Naive thymus-derived CD8-positive, alpha-beta T cell (primary cell): ENCODE data around the gene MTFP1. TPM values are rescaled to one million over a fixed set of nuclear protein-coding genes. Genes with fewer than 3 reads are reported as not detected.

Source experiments
- ATAC-seq, 2 donors: fragments of 150-1000 bp; cut with Tn5 transposase in 1 of 2; sonication (Bioruptor Pico), chemical (Tn5 transposase) in 1 of 2; 1 replicate in 1 of 2; 2 replicates in 1 of 2; pipeline ENCODE4 v1.10.0; 2021; ENCODE audit warnings: mild to moderate bottlenecking in 2 of 2, moderate library complexity in 2 of 2
- POLR2A ChIA-PET: fragments of 350-600 bp; sonication (Branson Sonifier 250); formaldehyde crosslinking; loops from one replicate; lab custom pipeline; 2021; ENCODE audit warnings: antibody characterized with exemption; lab: Charles Lee
- DNase-seq, 10 donors: peaks; one replicate each; pipeline versions ENCODE4 v3.0.0 to v3.0.0-alpha.2; 2020 to 2022
- H3K27ac Mint-ChIP-seq, 10 donors: one replicate each; pipeline ENCODE4 v1.8.0; 2020 to 2022; ENCODE audit warnings: mild to moderate bottlenecking in 10 of 10, mixed read lengths in 10 of 10, moderate library complexity in 4 of 10, inconsistent platforms in 1 of 10
- H3K27me3 Mint-ChIP-seq, 5 donors: one replicate each; pipeline ENCODE4 v1.8.0; 2021 to 2022; ENCODE audit warnings: mixed read lengths in 5 of 5
- H3K36me3 Mint-ChIP-seq, 3 donors: one replicate each; pipeline ENCODE4 v1.8.0; 2020 to 2022; ENCODE audit warnings: mixed read lengths in 3 of 3, mild to moderate bottlenecking in 2 of 3, inconsistent platforms in 1 of 3
- H3K4me1 Mint-ChIP-seq, 4 donors: one replicate each; pipeline ENCODE4 v1.8.0; 2021 to 2022; ENCODE audit warnings: mixed read lengths in 4 of 4
- H3K4me3 Mint-ChIP-seq, 10 donors: one replicate each; pipeline ENCODE4 v1.8.0; 2020 to 2022; ENCODE audit warnings: mild to moderate bottlenecking in 10 of 10, mixed read lengths in 10 of 10, moderate library complexity in 6 of 10, inconsistent platforms in 1 of 10
- H3K9me3 Mint-ChIP-seq, 9 donors: one replicate each; pipeline ENCODE4 v1.8.0; 2020 to 2022; ENCODE audit warnings: mixed read lengths in 9 of 9, mild to moderate bottlenecking in 3 of 9, inconsistent platforms in 1 of 9, moderate library complexity in 1 of 9
- polyA plus RNA-seq, 3 donors: library from polyadenylated mRNA; unstranded; fragments of 300-500 nt; fragmentation: Illumina TruSeq; gene quantifications; one replicate each; pipeline ENCODE4 v1.2.3, GENCODE V29; 2021
- total RNA-seq, 8 experiments: library from RNA in 2 of 8; stranded (reverse) in 2 of 8; gene quantifications; one replicate each; pipeline ENCODE4 v1.2.3 and lab custom pipeline; 2021 to 2026

MTFP1 gene
- total and polyA plus RNA-seq, 5 experiments from 2014 or later: 15.8 to 53.5 (median 42.3) TPM

DNA sequence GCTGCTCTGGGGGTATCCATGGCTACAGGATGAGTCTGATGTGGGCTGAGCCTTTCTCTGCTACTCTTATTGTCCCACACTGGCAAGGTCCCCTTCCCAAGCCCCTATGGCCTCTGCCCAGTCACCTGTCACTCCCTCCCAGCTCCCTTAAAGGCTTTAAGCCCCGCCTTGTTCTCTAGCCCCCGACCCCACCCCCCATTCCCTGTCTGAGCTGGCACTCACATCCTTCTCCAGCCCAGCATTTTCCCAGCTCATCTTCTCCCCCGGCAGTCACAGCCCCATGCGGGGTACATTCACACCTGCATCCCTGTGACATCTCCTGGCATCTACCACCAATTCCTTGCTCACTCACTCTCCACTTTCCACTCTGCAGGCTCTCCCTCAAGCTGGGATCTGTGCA, 4.3 kb downstream of the MTFP1 start:
- H3K9me3 Mint-ChIP-seq: peaks cover 0 to 3% (median 0%) of the 10 kb centered on the region in 9 donors
- POLR2A ChIA-PET: no interaction called here

DNA sequence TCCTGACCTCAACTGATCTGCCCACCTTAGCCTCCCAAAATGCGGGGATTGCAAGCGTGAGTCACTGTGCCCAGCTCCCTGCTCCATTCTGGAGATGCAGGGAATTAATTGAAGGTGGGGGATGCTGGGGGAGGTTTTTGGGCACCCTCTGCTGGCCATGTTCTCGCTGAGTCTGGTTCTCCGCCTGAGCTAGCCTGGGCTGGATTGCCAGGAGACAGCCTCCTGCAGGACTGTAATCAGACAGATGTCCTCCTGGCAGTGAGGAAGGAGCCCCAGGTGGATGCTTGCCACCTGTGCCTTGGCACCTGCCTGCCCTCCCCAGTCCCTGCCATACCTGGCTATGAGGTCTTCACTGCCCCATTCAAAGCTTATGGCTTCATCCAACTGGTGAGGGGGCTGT, 5.4 kb downstream of the MTFP1 start:
- Mint-ChIP-seq H3K9me3 (peaks cover 0 to 9% (median 7%) of the 10 kb centered on the region in 9 donors), H3K4me1 (peaks cover 21 to 43% (median 31%) of the 10 kb centered on the region in 4 donors), H3K27me3 (no peaks in the 10 kb centered on the region), H3K27ac (peak overlapping the region in 7 of 10 donors; percentile 15 to 100 (median 67)), H3K4me3 (no peak overlapping the region), H3K36me3 (peaks cover 4 to 15% (median 5%) of the 10 kb centered on the region in 3 donors)
- ATAC-seq (no peak), DNase-seq (no peak)
- POLR2A ChIA-PET: interaction anchor here (6.4 kb wide), 1 partner anchor 34 kb away, joined by 32 read pairs; the partner anchor contains the start of gene SEC14L2

More for the DNA sequence above, 4.3 kb downstream of the MTFP1 start:
- Mint-ChIP-seq H3K36me3 (peaks cover 0 to 15% (median 0%) of the 10 kb centered on the region in 3 donors), H3K4me3 (no peak overlapping the region), H3K27me3 (no peaks in the 10 kb centered on the region), H3K4me1 (peaks cover 16 to 43% (median 28%) of the 10 kb centered on the region in 4 donors), H3K27ac (peak overlapping the region in 6 of 10 donors; percentile 37 to 100 (median 88))
- no peak for ATAC-seq
- no peak for DNase-seq

DNA sequence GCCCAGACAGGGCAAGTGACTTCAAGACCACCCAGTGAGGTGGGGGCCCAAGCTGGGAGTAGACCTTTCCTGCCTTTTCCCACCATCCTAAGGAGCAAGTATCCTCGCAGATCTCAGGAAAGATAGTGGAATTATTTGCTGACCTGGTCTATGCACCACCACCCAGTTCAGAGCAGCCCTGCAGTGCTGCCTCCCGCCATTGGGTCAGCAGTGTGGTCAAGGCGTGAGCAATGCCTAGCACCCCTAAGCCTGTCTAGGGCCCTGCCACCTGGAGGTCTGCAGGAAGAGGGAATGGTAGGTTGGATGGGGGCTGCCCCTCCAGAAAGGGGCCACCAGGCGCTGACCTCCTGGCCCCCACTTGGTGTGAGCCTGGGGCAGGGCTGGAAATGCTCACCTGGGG, 6.5 kb downstream of the MTFP1 start:
- DNase-seq: no peak
- Mint-ChIP-seq H3K36me3 (peaks cover 6 to 15% (median 8%) of the 10 kb centered on the region in 3 donors), H3K4me3 (no peak overlapping the region), H3K27ac (peak overlapping the region in 3 of 10 donors; percentile 47 to 100 (median 100)), H3K27me3 (peaks cover 0 to 2% (median 0%) of the 10 kb centered on the region in 5 donors), H3K9me3 (peaks cover 0 to 14% (median 11%) of the 10 kb centered on the region in 9 donors), H3K4me1 (peaks cover 18 to 35% (median 24%) of the 10 kb centered on the region in 4 donors)
- ATAC-seq: no peak
- POLR2A ChIA-PET: interaction anchor here (0.7 to 6.4 kb wide), 3 partner anchors 7 to 35 kb away, joined by 4 to 89 read pairs (median 32); partner anchors contain the start of genes MTFP1 and SEC14L2

DNA sequence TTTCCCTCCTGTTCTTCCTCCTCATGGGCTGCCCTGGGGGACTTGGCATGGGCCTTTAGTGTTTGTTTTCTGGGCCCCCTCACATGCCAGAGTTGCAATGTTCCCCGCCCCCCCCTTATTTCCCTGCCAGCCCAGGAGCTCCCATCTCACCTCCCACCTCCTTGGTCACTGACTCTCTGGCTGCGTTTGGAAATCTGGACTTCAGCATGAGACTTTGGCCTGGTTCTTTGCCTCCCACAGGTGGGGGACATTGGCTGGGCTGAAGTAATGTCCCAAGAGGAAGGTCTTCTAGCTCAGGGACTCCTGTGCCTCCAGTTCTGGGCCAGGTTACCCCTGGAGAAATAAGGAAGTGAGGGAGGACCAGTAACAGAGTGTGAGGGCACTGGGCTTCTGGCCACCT, 7.0 kb downstream of the MTFP1 start:
- H3K36me3 Mint-ChIP-seq: peaks cover 7 to 13% (median 9%) of the 10 kb centered on the region in 3 donors
- H3K4me3 Mint-ChIP-seq: no peak overlapping the region
- H3K27me3 Mint-ChIP-seq: peaks cover 0 to 3% (median 0%) of the 10 kb centered on the region in 5 donors
- no peak for ATAC-seq
- H3K9me3 Mint-ChIP-seq: peaks cover 0 to 15% (median 11%) of the 10 kb centered on the region in 9 donors
- DNase-seq: no peak
- H3K27ac Mint-ChIP-seq: peak overlapping the region in 6 of 10 donors; percentile 65 to 100 (median 90)
- POLR2A ChIA-PET: interaction anchor here (5.1 to 6.4 kb wide), 2 partner anchors 8 to 35 kb away, joined by 32 to 89 read pairs; partner anchors contain the start of genes MTFP1 and SEC14L2
- H3K4me1 Mint-ChIP-seq: peaks cover 15 to 31% (median 20%) of the 10 kb centered on the region in 4 donors

GRCh38 chr22:30433227-30433626, 7.7 kb downstream of the MTFP1 start:
- H3K9me3 Mint-ChIP-seq: peaks cover 0 to 15% (median 11%) of the 10 kb centered on the region in 9 donors
- ATAC-seq (no peak), DNase-seq (no peak)
- H3K27ac Mint-ChIP-seq: peak overlapping the region in 9 of 10 donors; percentile 65 to 100 (median 100)
- H3K4me3 Mint-ChIP-seq: no peak overlapping the region
- H3K4me1 Mint-ChIP-seq: peaks cover 15 to 29% (median 18%) of the 10 kb centered on the region in 4 donors
- peaks cover 7 to 11% (median 10%) of the 10 kb centered on the region in 3 donors for H3K36me3 Mint-ChIP-seq
- POLR2A ChIA-PET: interaction anchor here (1.7 to 6.4 kb wide), 3 partner anchors 9 to 40 kb away, joined by 4 to 89 read pairs (median 32); partner anchors contain the start of genes MTFP1 and SEC14L2
- H3K27me3 Mint-ChIP-seq: peaks cover 1 to 6% (median 3%) of the 10 kb centered on the region in 5 donors

DNA sequence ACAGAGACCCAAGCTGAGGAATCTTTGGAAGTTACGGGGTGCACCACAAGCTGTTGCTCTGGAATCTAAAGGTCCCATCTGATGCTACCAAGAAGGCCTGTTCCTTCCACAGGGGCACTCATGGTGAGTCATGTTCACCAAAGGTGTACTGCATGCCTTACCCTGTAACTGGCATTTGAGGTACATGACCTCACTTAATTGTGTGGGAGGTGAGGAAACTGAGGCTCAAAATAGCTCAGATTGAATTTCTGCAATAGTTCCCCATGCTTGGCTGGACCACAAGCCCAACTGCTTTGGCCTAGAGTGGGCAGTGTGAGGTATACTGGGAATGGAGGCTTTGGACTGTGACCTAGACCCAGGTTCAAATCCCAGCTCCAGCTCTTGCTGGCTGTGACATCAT, 8.2 kb downstream of the MTFP1 start:
- Mint-ChIP-seq H3K4me3 (no peak overlapping the region), H3K4me1 (peaks cover 15 to 29% (median 18%) of the 10 kb centered on the region in 4 donors), H3K9me3 (peaks cover 0 to 15% (median 12%) of the 10 kb centered on the region in 9 donors), H3K27me3 (peaks cover 7 to 12% (median 8%) of the 10 kb centered on the region in 5 donors), H3K27ac (peak overlapping the region in 9 of 10 donors; percentile 74 to 100 (median 100)), H3K36me3 (peaks cover 5 to 16% (median 7%) of the 10 kb centered on the region in 3 donors)
- DNase-seq (no peak), ATAC-seq (no peak)
- POLR2A ChIA-PET: interaction anchor here (0.6 to 6.4 kb wide), 4 partner anchors 9 to 41 kb away, joined by 3 to 89 read pairs (median 18); partner anchors contain the start of genes MTFP1 and SEC14L2

DNA sequence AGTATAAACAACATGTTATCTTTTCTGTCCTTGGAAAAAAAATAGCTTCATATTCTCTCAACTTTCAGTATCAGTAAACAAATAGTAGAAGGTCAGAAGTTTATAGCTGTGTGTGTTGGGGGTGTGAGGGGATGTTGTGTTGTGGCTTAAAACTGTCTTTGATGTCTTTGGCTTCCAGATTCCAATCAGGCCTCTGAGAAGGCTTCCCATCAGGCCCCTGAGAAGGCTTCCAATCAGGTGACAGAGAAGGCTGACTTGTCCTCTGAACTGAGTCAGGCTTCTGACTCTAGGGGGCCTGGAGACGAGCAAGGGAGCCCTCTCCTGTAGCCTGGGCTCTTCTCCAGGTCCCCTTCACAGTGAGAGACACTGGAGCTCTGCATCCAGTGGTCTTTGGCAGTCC, 9.3 kb downstream of the MTFP1 start:
- POLR2A ChIA-PET: interaction anchor here (0.9 to 6.4 kb wide), 7 partner anchors 10 to 140 kb away, joined by 3 to 89 read pairs (median 3); partner anchors contain the start of genes MTFP1 and SEC14L2
- peaks cover 0 to 16% (median 7%) of the 10 kb centered on the region in 3 donors for H3K36me3 Mint-ChIP-seq
- H3K9me3 Mint-ChIP-seq: peaks cover 0 to 15% (median 12%) of the 10 kb centered on the region in 9 donors
- peaks cover 8 to 23% (median 10%) of the 10 kb centered on the region in 5 donors for H3K27me3 Mint-ChIP-seq
- peak in 1 of 2 donors; percentile 1 for ATAC-seq
- H3K4me1 Mint-ChIP-seq: peaks cover 15 to 29% (median 18%) of the 10 kb centered on the region in 4 donors
- no peak for DNase-seq
- H3K27ac Mint-ChIP-seq: peak overlapping the region; percentile 74 to 100 (median 100)
- H3K4me3 Mint-ChIP-seq: peak overlapping the region in 2 of 10 donors; percentile 73 to 77

GRCh38 chr22:30435674-30436126, 10.1 kb downstream of the MTFP1 start:
- POLR2A ChIA-PET: interaction anchor here (0.6 to 6.4 kb wide), 9 partner anchors 10 to 109 kb away, joined by 3 to 89 read pairs (median 4); partner anchors contain the start of genes CCDC157, MTFP1, SEC14L2 and SF3A1
- H3K4me1 Mint-ChIP-seq: peaks cover 12 to 23% (median 18%) of the 10 kb centered on the region in 4 donors
- peak; percentile 75 to 98 (median 92) for DNase-seq
- peak; percentile 91 for ATAC-seq
- H3K27ac Mint-ChIP-seq: peak overlapping the region; percentile 94 to 100 (median 100)
- peak overlapping the region; percentile 73 to 93 (median 84) for H3K4me3 Mint-ChIP-seq
- peaks cover 13 to 30% (median 16%) of the 10 kb centered on the region in 5 donors for H3K27me3 Mint-ChIP-seq
- H3K36me3 Mint-ChIP-seq: peaks cover 0 to 16% (median 7%) of the 10 kb centered on the region in 3 donors
- H3K9me3 Mint-ChIP-seq: peaks cover 0 to 15% (median 12%) of the 10 kb centered on the region in 9 donors

GRCh38 chr22:30436196-30436595, 10.6 kb downstream of the MTFP1 start:
- POLR2A ChIA-PET: interaction anchor here (0.6 to 6.4 kb wide), 9 partner anchors 9 to 109 kb away, joined by 3 to 89 read pairs (median 4); partner anchors contain the start of genes CCDC157, MTFP1, SEC14L2 and SF3A1
- H3K36me3 Mint-ChIP-seq: peaks cover 0 to 16% (median 7%) of the 10 kb centered on the region in 3 donors
- H3K9me3 Mint-ChIP-seq: peaks cover 0 to 15% (median 12%) of the 10 kb centered on the region in 9 donors
- H3K4me3 Mint-ChIP-seq: peak overlapping the region; percentile 73 to 93 (median 84)
- peaks cover 17 to 34% (median 20%) of the 10 kb centered on the region in 5 donors for H3K27me3 Mint-ChIP-seq
- ATAC-seq: peak in 1 of 2 donors; percentile 2
- H3K4me1 Mint-ChIP-seq: peaks cover 12 to 23% (median 20%) of the 10 kb centered on the region in 4 donors
- peak overlapping the region; percentile 94 to 100 (median 100) for H3K27ac Mint-ChIP-seq
- DNase-seq: peak in 1 of 10 donors; percentile 35

- POLR2A ChIA-PET: interaction anchor here (0.7 kb wide), 1 partner anchor 644 kb away, joined by 3 read pairs; no protein-coding TSS in a partner anchor
- peaks cover 0 to 16% (median 11%) of the 10 kb centered on the region in 3 donors for H3K36me3 Mint-ChIP-seq
Observed at GRCh38 chr22:30438559-30438958, 13.0 kb downstream of the MTFP1 start.

GRCh38 chr22:30439226-30439625, 13.7 kb downstream of the MTFP1 start:
- POLR2A ChIA-PET: no interaction called here
- Mint-ChIP-seq H3K9me3 (peaks cover 0 to 31% (median 14%) of the 10 kb centered on the region in 9 donors), H3K4me1 (peaks cover 17 to 36% (median 33%) of the 10 kb centered on the region in 4 donors), H3K27ac (peak overlapping the region in 4 of 10 donors; percentile 41 to 83 (median 78)), H3K27me3 (peaks cover 28 to 52% (median 30%) of the 10 kb centered on the region in 5 donors), H3K36me3 (peaks cover 0 to 16% (median 11%) of the 10 kb centered on the region in 3 donors), H3K4me3 (no peak overlapping the region)
- ATAC-seq: no peak
- DNase-seq: no peak

More at GRCh38 chr22:30438559-30438958, 13.0 kb downstream of the MTFP1 start:
- Mint-ChIP-seq H3K9me3 (peaks cover 0 to 31% (median 14%) of the 10 kb centered on the region in 9 donors), H3K4me3 (peak overlapping the region in 1 of 10 donors; percentile 1), H3K27me3 (peaks cover 27 to 52% (median 28%) of the 10 kb centered on the region in 5 donors), H3K4me1 (peaks cover 17 to 38% (median 33%) of the 10 kb centered on the region in 4 donors), H3K27ac (peak overlapping the region in 7 of 10 donors; percentile 19 to 100 (median 84))
- ATAC-seq (no peak), DNase-seq (no peak)

DNA sequence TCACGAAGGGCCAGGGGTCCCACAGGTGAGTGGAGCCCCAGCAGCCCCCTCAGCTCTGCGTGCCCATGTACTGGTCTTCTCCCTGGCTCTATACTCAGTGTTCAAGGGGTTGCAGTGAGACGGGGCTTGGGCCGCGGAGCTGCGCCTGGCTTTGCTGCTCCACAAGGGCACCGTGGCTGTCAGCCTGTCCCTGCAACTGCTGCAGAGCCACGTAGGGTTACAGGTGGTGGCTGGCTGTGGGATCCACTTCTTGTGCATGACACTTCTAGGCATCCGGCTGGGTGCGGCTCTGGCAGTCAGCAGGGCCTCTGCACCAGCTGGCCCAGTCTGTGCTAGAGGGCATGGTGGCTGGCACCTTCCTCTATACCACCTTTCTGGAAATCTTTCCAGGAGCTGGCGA, 14.3 kb downstream of the MTFP1 start:
- peak overlapping the region in 5 of 10 donors; percentile 9 to 76 (median 52) for H3K27ac Mint-ChIP-seq
- peaks cover 0 to 31% (median 14%) of the 10 kb centered on the region in 9 donors for H3K9me3 Mint-ChIP-seq
- H3K27me3 Mint-ChIP-seq: peaks cover 28 to 56% (median 35%) of the 10 kb centered on the region in 5 donors
- H3K4me1 Mint-ChIP-seq: peaks cover 15 to 32% (median 29%) of the 10 kb centered on the region in 4 donors
- ATAC-seq (no peak), DNase-seq (no peak)
- POLR2A ChIA-PET: no interaction called here
- H3K4me3 Mint-ChIP-seq: no peak overlapping the region
- peaks cover 0 to 16% (median 11%) of the 10 kb centered on the region in 3 donors for H3K36me3 Mint-ChIP-seq
